Thyroid gland (tissue), 4 donors: Measurements from ENCODE around the gene PILRA.

Experiments
- POLR2A ChIP-seq, 2 donors: fragments of 450-650 bp; IDR thresholded peaks; one replicate each; pipeline ENCODE4 v1.6.1; 2017; ENCODE audit warnings: antibody characterized with exemption in 2 of 2, mild to moderate bottlenecking in 2 of 2, moderate library complexity in 1 of 2
- TF ChIP-seq, protein P1 (sequence below), 6 experiments: fragments of 200-600 bp in 3 of 6; fragments of 450-650 bp in 3 of 6; sonication (generic) in 3 of 6; IDR thresholded peaks; one replicate each; pipeline ENCODE4 v1.5.1; 2016 to 2019; ENCODE audit warnings: antibody characterized with exemption in 6 of 6, mild to moderate bottlenecking in 2 of 6, inconsistent platforms in 1 of 6, moderate library complexity in 1 of 6

DNA sequence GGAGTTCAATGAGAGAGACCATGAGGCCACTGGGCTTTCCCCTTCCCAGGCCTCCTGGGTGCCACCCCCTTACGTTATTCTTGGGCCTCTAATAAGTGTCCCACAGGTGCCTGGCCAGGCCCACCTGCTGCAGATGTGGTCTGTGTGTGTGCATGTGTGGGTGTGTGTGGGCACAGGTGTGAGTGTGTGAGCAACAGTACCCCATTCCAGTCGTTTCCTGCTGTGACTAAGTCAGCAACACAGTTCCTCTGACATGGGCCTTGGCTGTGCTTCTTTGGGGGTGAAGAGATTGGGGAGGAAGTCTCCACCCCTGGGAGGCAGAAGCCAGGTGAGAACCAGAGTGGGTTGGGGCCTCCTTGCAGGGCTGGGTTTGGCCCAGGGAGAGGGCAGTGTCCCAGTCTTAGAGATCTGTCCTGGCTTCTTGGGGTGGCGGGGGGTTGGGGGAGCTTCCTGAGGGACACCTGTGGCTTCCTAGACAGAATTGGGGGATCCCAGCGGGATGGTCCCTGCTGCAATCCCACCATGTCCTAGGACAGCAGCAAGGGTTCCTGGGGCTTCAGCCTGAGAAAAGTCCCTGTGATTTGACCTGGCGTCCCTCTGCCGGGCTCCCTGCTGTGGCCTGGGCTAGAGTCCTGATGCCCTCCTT, 19.5 kb upstream of the PILRA start:
- TF ChIP-seq, protein P1, sequence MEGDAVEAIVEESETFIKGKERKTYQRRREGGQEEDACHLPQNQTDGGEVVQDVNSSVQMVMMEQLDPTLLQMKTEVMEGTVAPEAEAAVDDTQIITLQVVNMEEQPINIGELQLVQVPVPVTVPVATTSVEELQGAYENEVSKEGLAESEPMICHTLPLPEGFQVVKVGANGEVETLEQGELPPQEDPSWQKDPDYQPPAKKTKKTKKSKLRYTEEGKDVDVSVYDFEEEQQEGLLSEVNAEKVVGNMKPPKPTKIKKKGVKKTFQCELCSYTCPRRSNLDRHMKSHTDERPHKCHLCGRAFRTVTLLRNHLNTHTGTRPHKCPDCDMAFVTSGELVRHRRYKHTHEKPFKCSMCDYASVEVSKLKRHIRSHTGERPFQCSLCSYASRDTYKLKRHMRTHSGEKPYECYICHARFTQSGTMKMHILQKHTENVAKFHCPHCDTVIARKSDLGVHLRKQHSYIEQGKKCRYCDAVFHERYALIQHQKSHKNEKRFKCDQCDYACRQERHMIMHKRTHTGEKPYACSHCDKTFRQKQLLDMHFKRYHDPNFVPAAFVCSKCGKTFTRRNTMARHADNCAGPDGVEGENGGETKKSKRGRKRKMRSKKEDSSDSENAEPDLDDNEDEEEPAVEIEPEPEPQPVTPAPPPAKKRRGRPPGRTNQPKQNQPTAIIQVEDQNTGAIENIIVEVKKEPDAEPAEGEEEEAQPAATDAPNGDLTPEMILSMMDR (IDR thresholded peaks at IDR 0.05) = no peak
- no peak for TF ChIP-seq POLR2A (IDR thresholded peaks at IDR 0.05)
